ENCODE measurements around the gene ARHGAP5.

GRCh38 chr14:32121536-32121935, 44.4 kb downstream of the ARHGAP5 start:
- TF ChIP-seq, protein P1, sequence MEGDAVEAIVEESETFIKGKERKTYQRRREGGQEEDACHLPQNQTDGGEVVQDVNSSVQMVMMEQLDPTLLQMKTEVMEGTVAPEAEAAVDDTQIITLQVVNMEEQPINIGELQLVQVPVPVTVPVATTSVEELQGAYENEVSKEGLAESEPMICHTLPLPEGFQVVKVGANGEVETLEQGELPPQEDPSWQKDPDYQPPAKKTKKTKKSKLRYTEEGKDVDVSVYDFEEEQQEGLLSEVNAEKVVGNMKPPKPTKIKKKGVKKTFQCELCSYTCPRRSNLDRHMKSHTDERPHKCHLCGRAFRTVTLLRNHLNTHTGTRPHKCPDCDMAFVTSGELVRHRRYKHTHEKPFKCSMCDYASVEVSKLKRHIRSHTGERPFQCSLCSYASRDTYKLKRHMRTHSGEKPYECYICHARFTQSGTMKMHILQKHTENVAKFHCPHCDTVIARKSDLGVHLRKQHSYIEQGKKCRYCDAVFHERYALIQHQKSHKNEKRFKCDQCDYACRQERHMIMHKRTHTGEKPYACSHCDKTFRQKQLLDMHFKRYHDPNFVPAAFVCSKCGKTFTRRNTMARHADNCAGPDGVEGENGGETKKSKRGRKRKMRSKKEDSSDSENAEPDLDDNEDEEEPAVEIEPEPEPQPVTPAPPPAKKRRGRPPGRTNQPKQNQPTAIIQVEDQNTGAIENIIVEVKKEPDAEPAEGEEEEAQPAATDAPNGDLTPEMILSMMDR (IDR thresholded peaks at IDR 0.05): no peak
- no peak for TF ChIP-seq POLR2A (IDR thresholded peaks at IDR 0.05)
